HEK293 (cell line): ENCODE results near the gene SLC35G2.

ENCODE experiments used
- CTCF ChIA-PET: fragments of 350-600 bp; formaldehyde crosslinking; extraction: SDS; loops from one replicate; lab custom pipeline; 2021; ENCODE audit warnings: antibody characterized with exemption; lab: Yijun Ruan, JAX
- POLR2A ChIA-PET: fragments of 300-600 bp; formaldehyde crosslinking; extraction: SDS; loops from one replicate; lab custom pipeline; 2020; ENCODE audit warnings: antibody characterized with exemption, inconsistent platforms; lab: Yijun Ruan, JAX
- H3K27ac ChIP-seq: fragments of 200-500 bp; sonication (Bioruptor generic); 2 replicates; pipeline ENCODE4 v1.5.1; 2014; ENCODE audit warnings: low read depth, low read length, control low read depth, inconsistent platforms; ENCODE audit errors: extremely low read depth
- H3K36me3 ChIP-seq, 2 experiments: fragments of 200-500 bp in 1 of 2; sonication (Bioruptor generic) in 1 of 2; 1 replicate in 1 of 2; 2 replicates in 1 of 2; pipeline ENCODE4 v1.5.1; 2014 to 2017; ENCODE audit warnings: inconsistent platforms in 2 of 2, low read length in 2 of 2; ENCODE audit not compliant: control insufficient read depth in 2 of 2, insufficient read depth in 1 of 2
- H3K4me1 ChIP-seq: fragments of 200-500 bp; sonication (Bioruptor generic); 2 replicates; pipeline ENCODE4 v1.5.1; 2014; ENCODE audit warnings: mild to moderate bottlenecking, low read length, inconsistent platforms; ENCODE audit not compliant: control insufficient read depth, insufficient read depth
- H3K4me3 ChIP-seq: 2 replicates; pipeline ENCODE4 v1.5.1; 2011; ENCODE audit warnings: low read depth, mild to moderate bottlenecking, control low read depth, low read length, moderate library complexity
- H3K9me3 ChIP-seq: fragments of 200-500 bp; sonication (Bioruptor generic); 2 replicates; pipeline ENCODE4 v1.5.1; 2014; ENCODE audit warnings: low read depth, low read length, inconsistent platforms; ENCODE audit not compliant: control insufficient read depth, insufficient read depth
- GLI4 ChIP-seq: fragments of 450-650 bp; formaldehyde crosslinking; IDR thresholded peaks from 2 replicates; pipeline ENCODE4 v1.5.1; 2016; ENCODE audit warnings: missing biosample characterization, missing genetic modification characterization
- MEIS1 ChIP-seq: sonication (generic); formaldehyde crosslinking; IDR thresholded peaks from 2 replicates; pipeline ENCODE4 v1.8.1; 2022; ENCODE audit warnings: missing genetic modification reagents, mild to moderate bottlenecking, borderline replicate concordance
- ZFP41 ChIP-seq: fragments of 450-650 bp; formaldehyde crosslinking; IDR thresholded peaks from 2 replicates; pipeline ENCODE4 v1.5.1; 2016; ENCODE audit warnings: missing biosample characterization, missing genetic modification characterization, borderline replicate concordance
- ZNF274 ChIP-seq, 2 experiments: fragments of 200-500 bp in 1 of 2; fragments of 450-650 bp in 1 of 2; sonication (Bioruptor generic) in 1 of 2; formaldehyde crosslinking in 1 of 2; IDR thresholded peaks; 2 replicates each; pipeline versions ENCODE4 v1.5.1 to v1.6.1; 2014 to 2016; ENCODE audit warnings: borderline replicate concordance in 1 of 2, inconsistent platforms in 1 of 2, low read length in 1 of 2, missing biosample characterization in 1 of 2, missing genetic modification characterization in 1 of 2
- ZNF555 ChIP-seq: fragments of 450-650 bp; formaldehyde crosslinking; conservative IDR thresholded peaks from 2 replicates; pipeline ENCODE4 v1.5.1; 2017; ENCODE audit warnings: missing biosample characterization, mild to moderate bottlenecking, missing genetic modification characterization, inconsistent platforms
- ZNF558 ChIP-seq: fragments of 450-650 bp; formaldehyde crosslinking; IDR thresholded peaks from 2 replicates; pipeline ENCODE4 v1.5.1; 2016; ENCODE audit warnings: missing biosample characterization, missing genetic modification characterization
- ZNF654 ChIP-seq: fragments of 450-650 bp; formaldehyde crosslinking; IDR thresholded peaks from 2 replicates; pipeline ENCODE4 v1.5.1; 2016; ENCODE audit warnings: low read depth, missing biosample characterization, missing genetic modification characterization
- TF ChIP-seq, protein P1 (sequence below): fragments of 450-650 bp; formaldehyde crosslinking; IDR thresholded peaks from 2 replicates; pipeline ENCODE4 v1.5.1; 2016; ENCODE audit warnings: missing biosample characterization, missing genetic modification characterization
- TF ChIP-seq, protein P2 (sequence below): fragments of 450-650 bp; formaldehyde crosslinking; IDR thresholded peaks from 2 replicates; pipeline ENCODE4 v1.5.1; 2016; ENCODE audit warnings: missing biosample characterization, missing genetic modification characterization
- TF ChIP-seq, protein P3 (sequence below): fragments of 450-650 bp; formaldehyde crosslinking; IDR thresholded peaks from 2 replicates; pipeline ENCODE4 v1.5.1; 2016; ENCODE audit warnings: missing biosample characterization, missing genetic modification characterization
- TF ChIP-seq, protein P4 (sequence below): fragments of 450-650 bp; formaldehyde crosslinking; optimal IDR thresholded peaks from 2 replicates; pipeline ENCODE3; 2016; ENCODE audit warnings: missing biosample characterization, mild to moderate bottlenecking, missing genetic modification characterization
- TF ChIP-seq, protein P5 (sequence below): fragments of 450-650 bp; formaldehyde crosslinking; IDR thresholded peaks from 2 replicates; pipeline ENCODE4; 2016; ENCODE audit warnings: missing biosample characterization, missing genetic modification characterization

The SLC35G2 gene

DNA sequence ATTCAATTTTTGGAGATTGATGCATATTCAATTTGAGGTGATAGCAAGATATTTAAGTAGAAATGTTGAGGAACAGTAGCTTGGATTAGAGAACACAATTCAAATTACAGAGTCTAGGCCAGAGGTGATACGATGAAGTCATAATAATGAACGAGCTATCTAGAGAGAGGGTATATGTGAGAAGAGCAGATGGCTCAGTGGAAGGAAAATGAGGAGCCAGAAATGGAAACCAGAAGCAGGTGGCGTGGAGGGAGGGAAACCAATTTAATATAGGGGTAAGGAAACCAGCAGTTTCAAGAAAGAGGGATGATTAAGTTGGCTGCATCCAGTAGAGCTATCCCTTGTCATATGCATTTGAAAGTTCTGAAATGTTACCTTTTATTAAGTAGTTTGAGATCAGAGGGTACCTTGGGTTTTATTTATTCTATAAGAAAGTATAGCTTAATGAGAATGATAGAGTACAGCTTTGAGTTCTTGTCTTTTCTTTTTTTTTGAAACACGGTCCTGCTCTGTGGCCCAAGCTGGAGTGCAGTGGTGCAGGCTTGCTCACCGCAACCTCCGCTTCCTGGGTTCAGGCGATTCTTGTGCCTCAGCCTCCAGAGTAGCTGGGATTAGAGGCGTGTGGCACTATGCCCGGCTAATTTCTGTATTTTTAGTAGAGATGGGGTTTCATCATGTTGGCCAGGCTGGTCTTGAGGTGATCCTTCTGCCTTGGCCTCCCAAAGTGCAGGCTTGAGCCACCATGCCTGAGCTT, 65.2 kb downstream of the SLC35G2 start (continued):
- TF ChIP-seq, protein P1, sequence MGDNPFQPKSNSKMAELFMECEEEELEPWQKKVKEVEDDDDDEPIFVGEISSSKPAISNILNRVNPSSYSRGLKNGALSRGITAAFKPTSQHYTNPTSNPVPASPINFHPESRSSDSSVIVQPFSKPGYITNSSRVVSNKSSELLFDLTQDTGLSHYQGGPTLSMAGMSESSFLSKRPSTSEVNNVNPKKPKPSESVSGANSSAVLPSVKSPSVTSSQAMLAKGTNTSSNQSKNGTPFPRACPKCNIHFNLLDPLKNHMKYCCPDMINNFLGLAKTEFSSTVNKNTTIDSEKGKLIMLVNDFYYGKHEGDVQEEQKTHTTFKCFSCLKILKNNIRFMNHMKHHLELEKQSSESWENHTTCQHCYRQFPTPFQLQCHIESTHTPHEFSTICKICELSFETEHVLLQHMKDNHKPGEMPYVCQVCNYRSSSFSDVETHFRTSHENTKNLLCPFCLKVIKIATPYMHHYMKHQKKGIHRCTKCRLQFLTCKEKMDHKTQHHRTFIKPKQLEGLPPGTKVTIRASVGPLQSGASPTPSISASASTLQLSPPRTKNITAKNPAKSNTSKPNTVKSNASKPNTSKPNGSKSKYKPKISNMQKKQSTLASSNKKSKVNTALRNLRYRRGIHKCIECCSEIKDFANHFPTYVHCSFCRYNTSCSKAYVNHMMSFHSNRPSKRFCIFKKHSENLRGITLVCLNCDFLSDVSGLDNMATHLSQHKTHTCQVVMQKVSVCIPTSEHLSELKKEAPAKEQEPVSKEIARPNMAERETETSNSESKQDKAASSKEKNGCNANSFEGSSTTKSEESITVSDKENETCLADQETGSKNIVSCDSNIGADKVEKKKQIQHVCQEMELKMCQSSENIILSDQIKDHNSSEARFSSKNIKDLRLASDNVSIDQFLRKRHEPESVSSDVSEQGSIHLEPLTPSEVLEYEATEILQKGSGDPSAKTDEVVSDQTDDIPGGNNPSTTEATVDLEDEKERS: no peak
- no peak for TF ChIP-seq GLI4 (tag by site-specific recombination)
- TF ChIP-seq, protein P2, sequence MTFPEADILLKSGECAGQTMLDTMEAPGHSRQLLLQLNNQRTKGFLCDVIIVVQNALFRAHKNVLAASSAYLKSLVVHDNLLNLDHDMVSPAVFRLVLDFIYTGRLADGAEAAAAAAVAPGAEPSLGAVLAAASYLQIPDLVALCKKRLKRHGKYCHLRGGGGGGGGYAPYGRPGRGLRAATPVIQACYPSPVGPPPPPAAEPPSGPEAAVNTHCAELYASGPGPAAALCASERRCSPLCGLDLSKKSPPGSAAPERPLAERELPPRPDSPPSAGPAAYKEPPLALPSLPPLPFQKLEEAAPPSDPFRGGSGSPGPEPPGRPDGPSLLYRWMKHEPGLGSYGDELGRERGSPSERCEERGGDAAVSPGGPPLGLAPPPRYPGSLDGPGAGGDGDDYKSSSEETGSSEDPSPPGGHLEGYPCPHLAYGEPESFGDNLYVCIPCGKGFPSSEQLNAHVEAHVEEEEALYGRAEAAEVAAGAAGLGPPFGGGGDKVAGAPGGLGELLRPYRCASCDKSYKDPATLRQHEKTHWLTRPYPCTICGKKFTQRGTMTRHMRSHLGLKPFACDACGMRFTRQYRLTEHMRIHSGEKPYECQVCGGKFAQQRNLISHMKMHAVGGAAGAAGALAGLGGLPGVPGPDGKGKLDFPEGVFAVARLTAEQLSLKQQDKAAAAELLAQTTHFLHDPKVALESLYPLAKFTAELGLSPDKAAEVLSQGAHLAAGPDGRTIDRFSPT (tag by site-specific recombination): no peak
- TF ChIP-seq ZNF558 (tag by site-specific recombination): no peak
- TF ChIP-seq MEIS1 (CRISPR knock-in tag): no peak
- TF ChIP-seq ZNF654 (tag by site-specific recombination): no peak
- TF ChIP-seq ZNF274 (IDR thresholded peaks at IDR 0.05; ENCODE audit: low read length): no peak
- no peak for TF ChIP-seq ZNF274 (tag by site-specific recombination; IDR thresholded peaks at IDR 0.05; ENCODE audit: borderline replicate concordance)
- TF ChIP-seq, protein P3, sequence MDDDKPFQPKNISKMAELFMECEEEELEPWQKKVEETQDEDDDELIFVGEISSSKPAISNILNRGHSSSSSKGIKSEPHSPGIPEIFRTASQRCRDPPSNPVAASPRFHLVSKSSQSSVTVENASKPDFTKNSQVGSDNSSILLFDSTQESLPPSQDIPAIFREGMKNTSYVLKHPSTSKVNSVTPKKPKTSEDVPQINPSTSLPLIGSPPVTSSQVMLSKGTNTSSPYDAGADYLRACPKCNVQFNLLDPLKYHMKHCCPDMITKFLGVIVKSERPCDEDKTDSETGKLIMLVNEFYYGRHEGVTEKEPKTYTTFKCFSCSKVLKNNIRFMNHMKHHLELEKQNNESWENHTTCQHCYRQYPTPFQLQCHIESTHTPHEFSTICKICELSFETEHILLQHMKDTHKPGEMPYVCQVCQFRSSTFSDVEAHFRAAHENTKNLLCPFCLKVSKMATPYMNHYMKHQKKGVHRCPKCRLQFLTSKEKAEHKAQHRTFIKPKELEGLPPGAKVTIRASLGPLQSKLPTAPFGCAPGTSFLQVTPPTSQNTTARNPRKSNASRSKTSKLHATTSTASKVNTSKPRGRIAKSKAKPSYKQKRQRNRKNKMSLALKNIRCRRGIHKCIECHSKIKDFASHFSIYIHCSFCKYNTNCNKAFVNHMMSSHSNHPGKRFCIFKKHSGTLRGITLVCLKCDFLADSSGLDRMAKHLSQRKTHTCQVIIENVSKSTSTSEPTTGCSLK (tag by site-specific recombination): no peak
- no peak for TF ChIP-seq ZNF555 (tag by site-specific recombination)
- TF ChIP-seq, protein P4, sequence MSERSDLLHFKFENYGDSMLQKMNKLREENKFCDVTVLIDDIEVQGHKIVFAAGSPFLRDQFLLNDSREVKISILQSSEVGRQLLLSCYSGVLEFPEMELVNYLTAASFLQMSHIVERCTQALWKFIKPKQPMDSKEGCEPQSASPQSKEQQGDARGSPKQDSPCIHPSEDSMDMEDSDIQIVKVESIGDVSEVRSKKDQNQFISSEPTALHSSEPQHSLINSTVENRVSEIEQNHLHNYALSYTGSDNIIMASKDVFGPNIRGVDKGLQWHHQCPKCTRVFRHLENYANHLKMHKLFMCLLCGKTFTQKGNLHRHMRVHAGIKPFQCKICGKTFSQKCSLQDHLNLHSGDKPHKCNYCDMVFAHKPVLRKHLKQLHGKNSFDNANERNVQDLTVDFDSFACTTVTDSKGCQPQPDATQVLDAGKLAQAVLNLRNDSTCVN (tag by site-specific recombination): no peak

DNA sequence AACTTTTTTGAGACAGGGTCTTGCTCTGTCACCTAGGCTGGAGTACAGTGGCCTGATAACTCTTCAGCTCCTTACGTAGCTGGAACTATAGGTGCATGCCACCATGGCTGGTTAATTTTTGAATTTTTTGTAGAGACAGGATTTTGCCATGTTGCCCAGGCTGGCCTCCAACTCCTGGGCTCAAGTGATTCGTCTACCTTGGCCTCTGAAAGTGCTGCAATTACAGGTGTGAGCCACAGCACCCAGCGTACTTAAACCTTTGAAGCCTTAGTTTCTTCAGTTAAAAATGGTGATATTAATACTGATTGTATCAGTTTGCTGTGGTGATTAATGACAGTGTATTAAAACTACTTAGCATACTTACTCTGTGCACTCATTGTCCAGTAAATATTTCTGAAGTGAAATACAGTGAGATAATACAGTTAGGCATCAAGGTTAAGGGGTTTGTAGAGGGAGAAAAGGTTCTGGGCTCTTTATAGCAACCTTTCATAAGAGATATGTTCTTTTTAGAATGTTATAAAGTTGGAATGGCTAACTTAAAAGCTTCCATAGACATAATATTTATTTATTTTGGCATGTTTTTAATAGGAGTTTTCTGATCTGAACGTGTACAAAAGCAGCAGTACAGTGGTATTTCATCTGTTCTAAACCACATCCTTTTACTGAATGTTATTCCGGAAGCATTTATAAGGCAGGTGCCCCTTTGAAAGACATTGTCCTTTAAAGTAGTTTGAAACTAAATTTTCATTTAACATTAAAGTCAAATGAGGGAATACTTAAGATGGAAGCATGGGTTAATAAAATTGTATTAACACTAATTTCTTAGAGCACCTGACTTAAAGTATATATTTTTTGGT, 66.7 kb downstream of the SLC35G2 start:
- Histone ChIP-seq H3K36me3 (no peaks in the 10 kb centered on the region), H3K27ac (no peak overlapping the region)
- CTCF ChIA-PET: no interaction called here
- TF ChIP-seq, protein P5, sequence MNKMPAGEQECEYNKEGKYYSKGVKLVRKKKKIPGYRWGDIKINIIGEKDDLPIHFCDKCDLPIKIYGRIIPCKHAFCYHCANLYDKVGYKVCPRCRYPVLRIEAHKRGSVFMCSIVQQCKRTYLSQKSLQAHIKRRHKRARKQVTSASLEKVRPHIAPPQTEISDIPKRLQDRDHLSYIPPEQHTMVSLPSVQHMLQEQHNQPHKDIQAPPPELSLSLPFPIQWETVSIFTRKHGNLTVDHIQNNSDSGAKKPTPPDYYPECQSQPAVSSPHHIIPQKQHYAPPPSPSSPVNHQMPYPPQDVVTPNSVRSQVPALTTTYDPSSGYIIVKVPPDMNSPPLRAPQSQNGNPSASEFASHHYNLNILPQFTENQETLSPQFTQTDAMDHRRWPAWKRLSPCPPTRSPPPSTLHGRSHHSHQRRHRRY: no peak
- no peak for TF ChIP-seq ZFP41 (tag by site-specific recombination)
- TF ChIP-seq, all 188 proteins: peak for 0
- Histone ChIP-seq H3K4me1 (no peaks in the 10 kb centered on the region), H3K4me3 (no peak overlapping the region), H3K9me3 (no peaks in the 10 kb centered on the region)
- POLR2A ChIA-PET: no interaction called here
